ENCODE results near the gene MADD. TPM values are rescaled to one million over a fixed set of nuclear protein-coding genes. Genes with fewer than 3 reads are reported as not detected.

MADD gene
- total and polyA plus RNA-seq, 2 donors (not counting 3 experiments of a cell fraction or from before 2014, with no cell fraction given): 35.3 to 36.8 TPM

GRCh38 chr11:47259232-47259977, 10.5 kb upstream of the MADD start:
- H3K9me3 ChIP-seq (replicated peaks; ENCODE audit: control insufficient read depth, insufficient read depth, low read length): no peaks in the 10 kb centered on the region
- CTCF ChIA-PET: interaction anchor here (0.5 to 4.8 kb wide), 27 partner anchors 9 to 157 kb away, joined by 3 to 67 read pairs (median 5); partner anchors contain the start of genes ACP2, ARFGAP2, DDB2 and MADD
- FAIRE-seq (peak; percentile 86), DNase-seq (ENCODE audit: low read depth, low spot score) (peak; percentile 57)
- no peaks in the 10 kb centered on the region for H3K9me1 ChIP-seq (replicated peaks; ENCODE audit: control insufficient read depth, extremely low read depth, insufficient read depth, low read length)
- peaks cover 22% of the 10 kb centered on the region for H3K4me1 ChIP-seq (ENCODE audit: control insufficient read depth, extremely low read depth, insufficient read depth, low read length)
- H2AFZ ChIP-seq (ENCODE audit: low read depth, low read length): no peak overlapping the region
- no peaks in the 10 kb centered on the region for H3K36me3 ChIP-seq (ENCODE audit: control insufficient read depth in 2 of 2, extremely low read depth in 1 of 2, insufficient read depth in 2 of 2, low read length in 2 of 2)
- intact Hi-C loops (cut with micrococcal nuclease): loop anchor here (1.0 to 2.0 kb wide), 2 partner anchors 82 to 95 kb away; no protein-coding TSS in a partner anchor
- H3K79me2 ChIP-seq (ENCODE audit: control insufficient read depth, insufficient read depth, low read length): no peaks in the 10 kb centered on the region
- H3K9ac ChIP-seq (replicated peaks; ENCODE audit: extremely low read depth, insufficient read depth, low read length): no peak overlapping the region
- H3K27me3 ChIP-seq (ENCODE audit: control insufficient read depth in 2 of 2, insufficient read depth in 2 of 2, low read length in 2 of 2): no peaks in the 10 kb centered on the region
- no TSS peak for BruUV-seq (replicated peaks)
- POLR2A ChIA-PET: interaction anchor here (1.5 kb wide), 1 partner anchor 11 kb away, joined by 5 read pairs; the partner anchor contains the start of gene ACP2
- TF ChIP-seq GATA2 (IDR thresholded peaks at IDR 0.05; ENCODE audit: insufficient read depth, insufficient read length, low read depth, low read length) (no peak), POLR2AphosphoS5 (IDR thresholded peaks at IDR 0.05; ENCODE audit: insufficient read depth, low read depth, low read length) (no peak), JUN (IDR thresholded peaks at IDR 0.05; ENCODE audit: borderline replicate concordance, insufficient read depth, insufficient read length, low read depth) (no peak), MAX (IDR thresholded peaks at IDR 0.05; ENCODE audit: insufficient read depth, insufficient read length) (no peak), MYC (IDR thresholded peaks at IDR 0.05; ENCODE audit: low read depth, low read length) (no peak), POLR2A (IDR thresholded peaks at IDR 0.05; ENCODE audit: low read depth, low read length) (no peak)
- TF ChIP-seq, protein P1, sequence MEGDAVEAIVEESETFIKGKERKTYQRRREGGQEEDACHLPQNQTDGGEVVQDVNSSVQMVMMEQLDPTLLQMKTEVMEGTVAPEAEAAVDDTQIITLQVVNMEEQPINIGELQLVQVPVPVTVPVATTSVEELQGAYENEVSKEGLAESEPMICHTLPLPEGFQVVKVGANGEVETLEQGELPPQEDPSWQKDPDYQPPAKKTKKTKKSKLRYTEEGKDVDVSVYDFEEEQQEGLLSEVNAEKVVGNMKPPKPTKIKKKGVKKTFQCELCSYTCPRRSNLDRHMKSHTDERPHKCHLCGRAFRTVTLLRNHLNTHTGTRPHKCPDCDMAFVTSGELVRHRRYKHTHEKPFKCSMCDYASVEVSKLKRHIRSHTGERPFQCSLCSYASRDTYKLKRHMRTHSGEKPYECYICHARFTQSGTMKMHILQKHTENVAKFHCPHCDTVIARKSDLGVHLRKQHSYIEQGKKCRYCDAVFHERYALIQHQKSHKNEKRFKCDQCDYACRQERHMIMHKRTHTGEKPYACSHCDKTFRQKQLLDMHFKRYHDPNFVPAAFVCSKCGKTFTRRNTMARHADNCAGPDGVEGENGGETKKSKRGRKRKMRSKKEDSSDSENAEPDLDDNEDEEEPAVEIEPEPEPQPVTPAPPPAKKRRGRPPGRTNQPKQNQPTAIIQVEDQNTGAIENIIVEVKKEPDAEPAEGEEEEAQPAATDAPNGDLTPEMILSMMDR (IDR thresholded peaks at IDR 0.05; ENCODE audit: extremely low read depth in 1 of 2, insufficient read depth in 1 of 2, low read depth in 1 of 2, low read length in 2 of 2): peak; percentile 75 to 80
- H3K4me2 ChIP-seq (ENCODE audit: insufficient read depth, low read length): no peak overlapping the region
- H3K4me3 ChIP-seq (replicated peaks in 1 of 3; ENCODE audit: insufficient read depth in 1 of 3, low read depth in 1 of 3, low read length in 3 of 3): no peak overlapping the region
- no peaks in the 10 kb centered on the region for H4K20me1 ChIP-seq (replicated peaks; ENCODE audit: control insufficient read depth, extremely low read depth, insufficient read depth, low read length)
- no peak overlapping the region for H3K27ac ChIP-seq (ENCODE audit: insufficient read depth, low read depth, low read length)
- dilution Hi-C loops (cut with MboI; ENCODE audit: extremely low pct_ligation_motif_present, low sequenced_read_pairs): no loop called here

Data from endothelial cell of umbilical vein (primary cell).